ENCODE data around the gene B4GALT5. TPM values are rescaled to one million over a fixed set of nuclear protein-coding genes. Genes with fewer than 3 reads are reported as not detected.

Gene B4GALT5
- total RNA-seq, 6 donors from 2014 or later, result 16.2 to 49.0 (median 36.7) TPM

DNA sequence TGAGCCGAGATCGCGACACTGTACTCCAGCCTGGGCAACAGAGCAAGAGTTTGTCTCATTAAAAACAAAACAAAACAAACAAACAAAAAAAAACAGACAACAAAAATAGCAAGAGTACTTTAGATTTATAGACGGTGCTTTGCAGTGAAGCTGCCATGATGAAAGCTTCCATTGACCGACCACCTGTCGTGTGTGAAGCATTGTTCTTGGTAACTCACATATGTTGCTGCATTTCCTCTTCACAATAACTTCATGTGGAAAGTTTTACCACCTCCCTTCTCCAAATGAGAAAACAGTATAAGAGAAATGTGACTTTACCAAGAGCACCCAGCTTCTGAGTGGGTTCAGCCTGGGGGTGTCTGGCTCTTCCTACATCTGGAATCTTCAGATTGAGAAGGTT is 89.4 kb downstream of the B4GALT5 start:
- WGBS, 2 donors, result 85 to 88% methylated on average over 6 of the region's 6 CpGs
- Histone ChIP-seq H3K27me3 (no peaks in the 10 kb centered on the region), H3K4me3 (no peak overlapping the region), H3K9me3 (peaks cover 0 to 7% (median 0%) of the 10 kb centered on the region in 4 donors), H3K36me3 (no peaks in the 10 kb centered on the region), H3K27ac (no peak overlapping the region), H3K4me1 (peaks cover 6 to 21% (median 13%) of the 10 kb centered on the region in 4 donors)
- no peak for ATAC-seq (ENCODE audit: low FRiP score in 2 of 2)
- TF ChIP-seq POLR2AphosphoS5 (IDR thresholded peaks at IDR 0.05) (no peak), EP300 (IDR thresholded peaks at IDR 0.05) (no peak), POLR2A (IDR thresholded peaks at IDR 0.05) (no peak)
- TF ChIP-seq, protein P1, sequence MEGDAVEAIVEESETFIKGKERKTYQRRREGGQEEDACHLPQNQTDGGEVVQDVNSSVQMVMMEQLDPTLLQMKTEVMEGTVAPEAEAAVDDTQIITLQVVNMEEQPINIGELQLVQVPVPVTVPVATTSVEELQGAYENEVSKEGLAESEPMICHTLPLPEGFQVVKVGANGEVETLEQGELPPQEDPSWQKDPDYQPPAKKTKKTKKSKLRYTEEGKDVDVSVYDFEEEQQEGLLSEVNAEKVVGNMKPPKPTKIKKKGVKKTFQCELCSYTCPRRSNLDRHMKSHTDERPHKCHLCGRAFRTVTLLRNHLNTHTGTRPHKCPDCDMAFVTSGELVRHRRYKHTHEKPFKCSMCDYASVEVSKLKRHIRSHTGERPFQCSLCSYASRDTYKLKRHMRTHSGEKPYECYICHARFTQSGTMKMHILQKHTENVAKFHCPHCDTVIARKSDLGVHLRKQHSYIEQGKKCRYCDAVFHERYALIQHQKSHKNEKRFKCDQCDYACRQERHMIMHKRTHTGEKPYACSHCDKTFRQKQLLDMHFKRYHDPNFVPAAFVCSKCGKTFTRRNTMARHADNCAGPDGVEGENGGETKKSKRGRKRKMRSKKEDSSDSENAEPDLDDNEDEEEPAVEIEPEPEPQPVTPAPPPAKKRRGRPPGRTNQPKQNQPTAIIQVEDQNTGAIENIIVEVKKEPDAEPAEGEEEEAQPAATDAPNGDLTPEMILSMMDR (IDR thresholded peaks at IDR 0.05), result no peak
- DNase-seq, result no peak

- H3K9me3 ChIP-seq, result peaks cover 0 to 7% (median 0%) of the 10 kb centered on the region in 4 donors
- WGBS, 2 donors, result 85 to 91% methylated on average over 1 of the region's 1 CpG
- no peaks in the 10 kb centered on the region for H3K36me3 ChIP-seq
- DNase-seq (no peak), ATAC-seq (ENCODE audit: low FRiP score in 2 of 2) (no peak)
- H3K4me1 ChIP-seq, result peaks cover 6 to 15% (median 13%) of the 10 kb centered on the region in 4 donors
- no peak overlapping the region for H3K27ac ChIP-seq
- no peak overlapping the region for H3K4me3 ChIP-seq
- no peaks in the 10 kb centered on the region for H3K27me3 ChIP-seq
- TF ChIP-seq POLR2A (IDR thresholded peaks at IDR 0.05), result no peak
- TF ChIP-seq, protein P1 (IDR thresholded peaks at IDR 0.05), result no peak
- TF ChIP-seq POLR2AphosphoS5 (IDR thresholded peaks at IDR 0.05), result no peak
- no peak for TF ChIP-seq EP300 (IDR thresholded peaks at IDR 0.05)
Measured at GRCh38 chr20:49622243-49622642, 91.4 kb downstream of the B4GALT5 start.

DNA sequence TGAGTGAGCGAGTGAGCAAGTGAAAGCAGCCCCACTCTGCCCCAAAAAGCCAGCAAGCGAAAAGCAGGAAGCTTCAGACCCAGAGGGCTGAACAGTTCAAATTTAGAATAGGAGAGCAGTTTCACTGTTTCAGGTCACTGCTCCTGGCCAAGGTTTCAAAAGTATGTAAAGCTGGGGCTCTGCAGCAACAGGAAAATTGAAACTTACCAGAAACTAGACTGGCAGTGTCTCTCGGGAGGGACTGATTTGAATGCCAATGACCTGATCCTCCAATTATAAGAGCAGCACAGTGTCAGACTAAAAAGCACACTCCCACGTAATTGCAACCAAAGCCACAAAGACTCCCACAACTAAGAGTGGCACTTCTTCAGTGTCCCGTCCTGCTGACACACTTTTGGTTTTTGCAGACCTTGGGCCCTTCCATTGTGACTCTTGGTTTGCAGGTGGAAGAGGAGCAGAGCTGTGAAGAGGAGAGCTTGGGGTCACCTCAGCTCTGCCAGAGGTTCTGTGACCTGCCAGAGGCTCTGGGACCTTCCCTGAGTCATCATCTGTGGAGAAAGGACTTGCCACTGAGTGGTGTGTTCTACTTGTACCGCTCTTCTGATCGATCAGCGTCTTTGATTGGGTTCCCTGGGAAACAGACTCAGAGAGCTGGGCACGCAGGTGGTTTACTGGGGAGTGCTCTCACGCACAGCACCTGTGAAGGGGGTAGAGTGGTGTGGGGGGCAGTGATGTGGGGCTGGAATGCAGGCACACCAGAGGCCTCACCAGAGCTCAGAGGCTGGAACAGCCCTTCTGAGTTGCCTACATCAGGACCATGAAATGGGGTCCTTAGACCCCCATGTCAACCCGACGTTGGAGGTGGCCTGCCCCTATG is 93.1 kb downstream of the B4GALT5 start:
- Histone ChIP-seq H3K27me3 (no peaks in the 10 kb centered on the region), H3K4me3 (no peak overlapping the region), H3K4me1 (peaks cover 0 to 4% (median 3%) of the 10 kb centered on the region in 4 donors), H3K9me3 (peaks cover 0 to 7% (median 0%) of the 10 kb centered on the region in 4 donors), H3K36me3 (no peaks in the 10 kb centered on the region), H3K27ac (no peak overlapping the region)
- no peak for DNase-seq
- WGBS, 2 donors, result 82 to 83% methylated on average over 12 of the region's 12 CpGs
- TF ChIP-seq EP300 (IDR thresholded peaks at IDR 0.05) (no peak), POLR2A (IDR thresholded peaks at IDR 0.05) (no peak), POLR2AphosphoS5 (IDR thresholded peaks at IDR 0.05) (no peak)
- TF ChIP-seq, protein P1 (IDR thresholded peaks at IDR 0.05), result no peak
- ATAC-seq (ENCODE audit: low FRiP score in 2 of 2), result no peak

DNA sequence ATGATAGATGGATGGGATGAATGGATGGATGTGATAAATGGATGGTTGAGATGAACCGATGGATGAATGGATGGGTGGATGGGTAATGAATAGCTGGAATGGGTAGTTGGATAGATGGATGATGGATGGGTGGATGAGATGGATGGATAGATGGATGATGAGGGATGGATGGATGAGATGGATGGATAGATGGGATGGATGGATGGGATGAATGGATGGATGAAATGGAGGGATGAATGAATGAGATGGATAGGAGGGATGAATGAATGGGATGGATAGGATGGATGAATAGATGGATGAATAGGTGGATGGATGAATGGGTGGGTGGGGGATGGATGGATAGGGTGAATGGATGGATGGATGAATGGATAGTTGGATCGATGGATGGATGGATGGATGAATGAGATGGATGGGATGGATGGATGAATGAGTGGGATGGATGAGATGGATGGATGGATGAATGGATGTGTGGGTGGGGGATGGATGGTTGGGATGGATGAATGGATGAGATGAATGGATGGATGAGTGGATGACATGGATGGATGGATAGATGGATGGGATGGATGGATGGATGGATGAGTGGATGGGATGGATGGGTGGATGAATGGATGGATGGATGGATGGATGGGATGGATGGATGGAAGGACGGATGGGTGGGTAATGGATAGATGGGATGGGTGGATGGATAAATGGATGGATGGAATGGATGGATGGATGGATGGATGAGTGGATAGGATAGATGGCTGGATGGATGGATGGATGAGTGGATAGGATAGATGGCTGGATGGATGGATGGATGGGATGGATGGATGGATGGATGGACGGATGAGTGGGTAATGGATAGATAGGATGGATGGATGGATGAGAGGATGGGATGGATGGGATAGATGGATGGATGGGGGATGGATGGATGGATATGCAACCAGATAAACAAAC is 94.3 kb downstream of the B4GALT5 start:
- DNase-seq (no peak), ATAC-seq (ENCODE audit: low FRiP score in 2 of 2) (no peak)
- WGBS, 2 donors, result 91 to 96% methylated on average over 4 of the region's 4 CpGs
- Histone ChIP-seq H3K4me3 (no peak overlapping the region), H3K27me3 (no peaks in the 10 kb centered on the region), H3K36me3 (no peaks in the 10 kb centered on the region), H3K4me1 (no peaks in the 10 kb centered on the region), H3K9me3 (peaks cover 0 to 7% (median 0%) of the 10 kb centered on the region in 4 donors), H3K27ac (no peak overlapping the region)
- TF ChIP-seq, protein P1 (IDR thresholded peaks at IDR 0.05), result no peak
- TF ChIP-seq POLR2A (IDR thresholded peaks at IDR 0.05) (no peak), EP300 (IDR thresholded peaks at IDR 0.05) (no peak), POLR2AphosphoS5 (IDR thresholded peaks at IDR 0.05) (no peak)
